K562 (cell line): ENCODE data around the gene SLC2A8. TPM values are rescaled to one million over a fixed set of nuclear protein-coding genes. Genes with fewer than 3 reads are reported as not detected.

ENCODE experiments used
- ARID1B ChIP-seq: fragments of 450-650 bp; IDR thresholded peaks from 2 replicates; pipeline ENCODE4 v1.6.1; 2016; ENCODE audit warnings: antibody characterized with exemption, mild to moderate bottlenecking, inconsistent platforms
- DACH1 ChIP-seq: fragments of 450-650 bp; IDR thresholded peaks from 2 replicates; pipeline ENCODE4 v1.6.1; 2018; ENCODE audit not compliant: partially characterized antibody
- DPF2 ChIP-seq: fragments of 450-650 bp; IDR thresholded peaks from 2 replicates; pipeline ENCODE4 v1.6.1; 2016
- ELK1 ChIP-seq: sonication (generic); formaldehyde crosslinking; IDR thresholded peaks from 2 replicates; pipeline ENCODE4 v1.8.1; 2022; ENCODE audit warnings: missing genetic modification reagents
- ETV5 ChIP-seq: sonication (generic); formaldehyde crosslinking; IDR thresholded peaks from 2 replicates; pipeline ENCODE4 v1.4.0; 2020; ENCODE audit warnings: low read depth, mild to moderate bottlenecking, missing genetic modification reagents
- GATAD2A ChIP-seq: fragments of 450-650 bp; IDR thresholded peaks from 2 replicates; pipeline ENCODE4 v1.6.1; 2017
- GTF2E2 ChIP-seq: fragments of 200-800 bp; sonication (Bioruptor generic); IDR thresholded peaks from 2 replicates; pipeline ENCODE4 v1.6.1; 2016; ENCODE audit warnings: missing genetic modification characterization, missing compliant biosample characterization
- HDAC3 ChIP-seq: fragments of 450-650 bp; IDR thresholded peaks from 2 replicates; pipeline ENCODE4 v1.6.1; 2018; ENCODE audit warnings: borderline replicate concordance, mild to moderate bottlenecking, moderate library complexity; ENCODE audit not compliant: partially characterized antibody
- JUND ChIP-seq, 2 experiments: IDR thresholded peaks; 2 replicates in 1 of 2; 3 replicates in 1 of 2; pipeline ENCODE4 v1.6.1; 2011; ENCODE audit warnings: borderline replicate concordance in 2 of 2, low read depth in 2 of 2, low read length in 2 of 2, improper control_type of control experiment in 1 of 2, missing biosample characterization in 1 of 2, missing genetic modification characterization in 1 of 2, missing genetic modification reagents in 1 of 2
- NFE2L1 ChIP-seq: fragments of 450-650 bp; IDR thresholded peaks from 2 replicates; pipeline ENCODE4 v1.6.1; 2016; ENCODE audit warnings: missing genetic modification characterization, low read depth, mild to moderate bottlenecking, missing compliant biosample characterization, moderate library complexity, borderline replicate concordance
- PHF21A ChIP-seq: fragments of 450-650 bp; IDR thresholded peaks from 2 replicates; pipeline ENCODE4 v1.6.1; 2017; ENCODE audit warnings: low read depth, borderline replicate concordance
- POLR2A ChIP-seq: fragments of 450-650 bp; conservative IDR thresholded peaks from 2 replicates; pipeline ENCODE4 v1.6.1; 2016
- RBM25 ChIP-seq: fragments of 200-400 bp; formaldehyde crosslinking; IDR thresholded peaks from 2 replicates; pipeline ENCODE4 v1.6.1; 2018; ENCODE audit warnings: low read length, low read depth, moderate library complexity; ENCODE audit not compliant: severe bottlenecking
- REST ChIP-seq, 2 experiments: fragments of 450-650 bp; formaldehyde crosslinking in 1 of 2; IDR thresholded peaks; 2 replicates each; pipeline versions ENCODE4 v1.4.0 to v1.6.1; 2014 to 2020; ENCODE audit warnings: mild to moderate bottlenecking in 2 of 2, borderline replicate concordance in 1 of 2, low read depth in 1 of 2
- SMARCE1 ChIP-seq: fragments of 450-650 bp; IDR thresholded peaks from 2 replicates; pipeline ENCODE4 v1.7.1; 2016; ENCODE audit warnings: mild to moderate bottlenecking
- U2AF2 ChIP-seq: fragments of 200-400 bp; formaldehyde crosslinking; optimal IDR thresholded peaks from 2 replicates; pipeline ENCODE3; 2017; ENCODE audit warnings: low read depth, mild to moderate bottlenecking, low read length
- ZBTB2 ChIP-seq: fragments of 450-650 bp; IDR thresholded peaks from 2 replicates; pipeline ENCODE4 v1.6.1; 2016; ENCODE audit warnings: antibody characterized with exemption
- ZNF57 ChIP-seq: fragments of 450-650 bp; formaldehyde crosslinking; IDR thresholded peaks from 2 replicates; pipeline ENCODE4 v1.4.0; 2020; ENCODE audit warnings: mild to moderate bottlenecking, moderate library complexity
- polyA plus RNA-seq, 8 experiments: library from polyadenylated mRNA; depleted of rRNA in 4 of 8; stranded (reverse) in 5 of 8; unstranded in 3 of 8; fragments of >200 nt; fragmentation: Nextera tagmentation in 2 of 8; fragmentation: Illumina TruSeq in 1 of 8; extraction: Ambion mirVana in 2 of 8; extraction: Trizol in 1 of 8; gene quantifications; 2 replicates each; pipeline versions ENCODE4 v1.2.1 to v1.2.3, GENCODE V29; 2011 to 2014; ENCODE audit warnings: inconsistent platforms in 1 of 8, missing spikeins in 1 of 8
- total RNA-seq, 7 experiments: library from RNA; depleted of rRNA in 6 of 7; stranded (reverse); fragments of >200 nt in 6 of 7; fragmentation: Illumina TruSeq in 2 of 7; extraction: Trizol in 2 of 7; gene quantifications; 2 replicates each; pipeline versions ENCODE4 v1.2.1 to v1.2.3, GENCODE V29; 2011 to 2021; ENCODE audit warnings: low replicate concordance in 1 of 7

Gene SLC2A8
- total and polyA plus RNA-seq, 9 of the 15 experiments (the other 6 are each of a cell fraction or from before 2014, with no cell fraction given) = 0.13 to 12.9 (median 5.2) TPM

- no peak; the same call in 1 of the 2 replicates for TF ChIP-seq REST (IDR thresholded peaks at IDR 0.05; ENCODE audit: borderline replicate concordance)
- no peak for TF ChIP-seq REST (CRISPR knock-in tag; IDR thresholded peaks at IDR 0.05; ENCODE audit: low read depth)
- TF ChIP-seq PHF21A = no peak
- no peak for TF ChIP-seq ETV5 (CRISPR knock-in tag)
- no peak for TF ChIP-seq NFE2L1 (tag)
- TF ChIP-seq ELK1 (CRISPR knock-in tag) = no peak
- no peak for TF ChIP-seq ZNF57
- peak; percentile 56 for TF ChIP-seq DPF2
- no peak for TF ChIP-seq U2AF2
- peak; percentile 59; the same call in 1 of the 2 replicates for TF ChIP-seq ARID1B
- no peak for TF ChIP-seq GTF2E2 (tag)
- no peak for TF ChIP-seq DACH1
- no peak for TF ChIP-seq RBM25
- TF ChIP-seq POLR2A = no peak
- TF ChIP-seq HDAC3 = no peak
- 0 out of 2 replicates have a peak, but pooled peaks have one; percentile 17 for TF ChIP-seq JUND (IDR thresholded peaks at IDR 0.05; ENCODE audit: borderline replicate concordance, low read depth, low read length)
- TF ChIP-seq JUND (tag; IDR thresholded peaks at IDR 0.05; ENCODE audit: borderline replicate concordance, low read depth, low read length) = no peak
- no peak for TF ChIP-seq GATAD2A
- TF ChIP-seq ZBTB2 = no peak; the same call in 1 of the 2 replicates
- 0 out of 2 replicates have a peak, but pooled peaks have one; percentile 46 for TF ChIP-seq SMARCE1
Observed at GRCh38 chr9:127422133-127422782, 25.3 kb downstream of the SLC2A8 start (continued).
